Measurements from ENCODE around the gene FLRT3.

DNA sequence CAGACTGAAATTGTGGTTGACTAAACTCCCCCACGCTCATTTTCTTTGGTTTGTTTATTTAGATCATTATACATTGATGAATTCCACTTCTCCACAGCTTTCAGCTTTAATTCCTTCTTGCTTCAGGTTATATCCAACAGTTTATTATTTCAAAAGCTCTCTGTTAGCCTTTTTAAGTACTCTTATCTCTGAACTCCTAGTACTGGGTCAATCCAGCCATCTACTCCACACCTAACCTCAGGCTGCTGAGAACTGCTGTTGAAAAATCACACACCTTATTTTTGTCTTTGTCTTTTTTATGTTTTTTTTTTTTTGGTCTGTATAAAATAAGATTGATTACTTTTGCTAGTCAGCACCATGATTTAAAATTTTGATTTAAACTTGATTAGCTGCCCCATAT lies 32.9 kb downstream of the FLRT3 start:
- TF ChIP-seq CTCF (conservative IDR thresholded peaks at IDR 0.05; ENCODE audit: low read length) (no peak), EZH2phosphoT487 (IDR thresholded peaks at IDR 0.05; ENCODE audit: borderline replicate concordance, low read depth, low read length) (no peak)
